ENCODE data around the gene DOK4.

- no peak for TF ChIP-seq POLR2AphosphoS5 (IDR thresholded peaks at IDR 0.05; ENCODE audit: low read depth, low read length)
- no peak for TF ChIP-seq CTCF (IDR thresholded peaks at IDR 0.05)
Measured at GRCh38 chr16:57508035-57508425, 21.7 kb upstream of the DOK4 start.

All from Panc1 (cell line).